Neural progenitor cell (in vitro differentiated cells): ENCODE data around the gene NCAM1.

ENCODE experiments used
- EZH2 ChIP-seq: fragments of 200-600 bp; sonication (generic); IDR thresholded peaks from 2 replicates; pipeline ENCODE4 v1.6.1; 2017; ENCODE audit warnings: antibody characterized with exemption, mild to moderate bottlenecking, moderate library complexity
- EZH2phosphoT487 ChIP-seq: fragments of 200-600 bp; sonication (generic); IDR thresholded peaks from 2 replicates; pipeline ENCODE4 v1.6.1; 2017; ENCODE audit warnings: antibody characterized with exemption
- TF ChIP-seq, protein P1 (sequence below): fragments of 200-600 bp; sonication (generic); IDR thresholded peaks from 2 replicates; pipeline ENCODE4 v1.5.1; 2017; ENCODE audit warnings: antibody characterized with exemption, mild to moderate bottlenecking

DNA sequence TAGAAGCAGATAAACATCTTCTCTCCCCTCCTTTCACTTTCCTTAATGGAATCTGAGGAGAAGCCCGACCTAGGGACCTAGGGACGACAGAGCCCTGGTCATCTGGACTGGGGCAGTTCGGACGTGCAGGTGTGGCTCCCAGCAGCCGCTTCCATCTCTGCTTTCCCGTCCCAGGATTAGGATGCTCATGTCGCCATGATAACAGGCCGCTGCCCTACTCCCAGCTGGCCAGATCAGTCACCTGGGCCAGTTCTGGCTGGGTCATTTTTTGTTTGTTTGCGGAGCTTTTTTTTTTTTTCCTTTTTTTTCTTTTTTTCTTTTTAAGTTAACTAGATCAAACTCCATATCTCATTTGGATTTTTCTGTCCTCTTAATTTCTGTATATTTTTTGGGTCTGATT is 186.9 kb downstream of the NCAM1 start:
- TF ChIP-seq, protein P1, sequence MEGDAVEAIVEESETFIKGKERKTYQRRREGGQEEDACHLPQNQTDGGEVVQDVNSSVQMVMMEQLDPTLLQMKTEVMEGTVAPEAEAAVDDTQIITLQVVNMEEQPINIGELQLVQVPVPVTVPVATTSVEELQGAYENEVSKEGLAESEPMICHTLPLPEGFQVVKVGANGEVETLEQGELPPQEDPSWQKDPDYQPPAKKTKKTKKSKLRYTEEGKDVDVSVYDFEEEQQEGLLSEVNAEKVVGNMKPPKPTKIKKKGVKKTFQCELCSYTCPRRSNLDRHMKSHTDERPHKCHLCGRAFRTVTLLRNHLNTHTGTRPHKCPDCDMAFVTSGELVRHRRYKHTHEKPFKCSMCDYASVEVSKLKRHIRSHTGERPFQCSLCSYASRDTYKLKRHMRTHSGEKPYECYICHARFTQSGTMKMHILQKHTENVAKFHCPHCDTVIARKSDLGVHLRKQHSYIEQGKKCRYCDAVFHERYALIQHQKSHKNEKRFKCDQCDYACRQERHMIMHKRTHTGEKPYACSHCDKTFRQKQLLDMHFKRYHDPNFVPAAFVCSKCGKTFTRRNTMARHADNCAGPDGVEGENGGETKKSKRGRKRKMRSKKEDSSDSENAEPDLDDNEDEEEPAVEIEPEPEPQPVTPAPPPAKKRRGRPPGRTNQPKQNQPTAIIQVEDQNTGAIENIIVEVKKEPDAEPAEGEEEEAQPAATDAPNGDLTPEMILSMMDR, result no peak
- TF ChIP-seq EZH2, result no peak
- no peak for TF ChIP-seq EZH2phosphoT487
